ENCODE measurements around the gene ZNF710.

Gene ZNF710

GRCh38 chr15:90039996-90040395 is 38.9 kb downstream of the ZNF710 start:
- no peak for DNase-seq (ENCODE audit: low spot score)

GRCh38 chr15:90040618-90041017 is 39.5 kb downstream of the ZNF710 start:
- no peak for DNase-seq (ENCODE audit: low spot score)

GRCh38 chr15:90042356-90042755 is 41.2 kb downstream of the ZNF710 start:
- DNase-seq (ENCODE audit: low spot score), result no peak

- no peak for DNase-seq (ENCODE audit: low spot score)
Observed at GRCh38 chr15:90042766-90043529, 41.8 kb downstream of the ZNF710 start.

- DNase-seq (ENCODE audit: low spot score), result no peak
Observed at GRCh38 chr15:90043530-90044010, 42.4 kb downstream of the ZNF710 start.

- no peak for DNase-seq (ENCODE audit: low spot score)
Observed at GRCh38 chr15:90044191-90044590, 43.1 kb downstream of the ZNF710 start.

- DNase-seq (ENCODE audit: low spot score), result no peak
Observed at GRCh38 chr15:90044916-90045371, 43.8 kb downstream of the ZNF710 start.

- no peak for DNase-seq (ENCODE audit: low spot score)
Observed at GRCh38 chr15:90046289-90046688, 45.2 kb downstream of the ZNF710 start.

GRCh38 chr15:90046911-90047392 is 45.8 kb downstream of the ZNF710 start:
- no peak for DNase-seq (ENCODE audit: low spot score)

GRCh38 chr15:90047956-90048575 is 46.9 kb downstream of the ZNF710 start:
- no peak for DNase-seq (ENCODE audit: low spot score)

GRCh38 chr15:90049030-90049429 is 47.9 kb downstream of the ZNF710 start:
- DNase-seq (ENCODE audit: low spot score), result no peak

- DNase-seq (ENCODE audit: low spot score), result no peak
Observed at GRCh38 chr15:90049666-90050604, 48.8 kb downstream of the ZNF710 start.

- DNase-seq (ENCODE audit: low spot score), result no peak
Observed at GRCh38 chr15:90051874-90052273, 50.8 kb downstream of the ZNF710 start.

GRCh38 chr15:90053685-90054466 is 52.8 kb downstream of the ZNF710 start:
- no peak for DNase-seq (ENCODE audit: low spot score)

- no peak for DNase-seq (ENCODE audit: low spot score)
Observed at GRCh38 chr15:90054618-90055097, 53.5 kb downstream of the ZNF710 start.

- no peak for DNase-seq (ENCODE audit: low spot score)
Observed at GRCh38 chr15:90055182-90055581, 54.1 kb downstream of the ZNF710 start.

GRCh38 chr15:90056529-90056928 is 55.4 kb downstream of the ZNF710 start:
- DNase-seq (ENCODE audit: low spot score), result no peak

GRCh38 chr15:90058308-90058707 is 57.2 kb downstream of the ZNF710 start:
- no peak for DNase-seq (ENCODE audit: low spot score)

GRCh38 chr15:90058775-90059174 is 57.7 kb downstream of the ZNF710 start:
- DNase-seq (ENCODE audit: low spot score), result no peak

GRCh38 chr15:90059208-90059985 is 58.3 kb downstream of the ZNF710 start:
- no peak for DNase-seq (ENCODE audit: low spot score)
